HepG2 (cell line): ENCODE data around the gene SLC38A4. TPM values are rescaled to one million over a fixed set of nuclear protein-coding genes. Genes with fewer than 3 reads are reported as not detected.

ENCODE experiments used
- DBP ChIP-seq: sonication (generic); formaldehyde crosslinking; IDR thresholded peaks from 2 replicates; pipeline ENCODE4 v1.4.0; 2020; ENCODE audit warnings: missing genetic modification reagents; ENCODE audit errors: not compliant biosample characterization
- GFI1 ChIP-seq: sonication (generic); formaldehyde crosslinking; IDR thresholded peaks from 2 replicates; pipeline ENCODE4 v1.5.0; 2020; ENCODE audit warnings: missing genetic modification reagents, mild to moderate bottlenecking, borderline replicate concordance
- HNRNPH1 ChIP-seq: fragments of 200-400 bp; formaldehyde crosslinking; optimal IDR thresholded peaks from 2 replicates; pipeline ENCODE3; 2017; ENCODE audit warnings: mild to moderate bottlenecking, low read depth, low read length
- ISL2 ChIP-seq: sonication (generic); formaldehyde crosslinking; IDR thresholded peaks from 2 replicates; pipeline ENCODE4 v1.5.0; 2020; ENCODE audit warnings: missing genetic modification reagents
- KDM5A ChIP-seq: fragments of 200-600 bp; sonication (generic); IDR thresholded peaks from 2 replicates; pipeline ENCODE4 v1.7.0; 2018; ENCODE audit warnings: antibody characterized with exemption, mild to moderate bottlenecking, low read length, borderline replicate concordance
- NR1H2 ChIP-seq: sonication (generic); formaldehyde crosslinking; IDR thresholded peaks from 2 replicates; pipeline ENCODE4 v1.8.1; 2022; ENCODE audit warnings: low read depth, missing genetic modification reagents, borderline replicate concordance
- NR2F6 ChIP-seq, 2 experiments: IDR thresholded peaks; 2 replicates each; pipeline ENCODE4 v1.6.1; 2016; ENCODE audit warnings: antibody characterized with exemption in 1 of 2, mild to moderate bottlenecking in 1 of 2
- PPARG ChIP-seq: conservative IDR thresholded peaks from 2 replicates; pipeline ENCODE4 v1.6.1; 2016; ENCODE audit warnings: missing biosample characterization, missing genetic modification reagents
- RAD21 ChIP-seq: fragments of 450-650 bp; formaldehyde crosslinking; IDR thresholded peaks from 2 replicates; pipeline ENCODE4 v1.5.0; 2020; ENCODE audit warnings: mild to moderate bottlenecking
- SALL2 ChIP-seq: sonication (generic); formaldehyde crosslinking; IDR thresholded peaks from 2 replicates; pipeline ENCODE4 v1.8.1; 2023; ENCODE audit warnings: mild to moderate bottlenecking, missing genetic modification reagents, inconsistent platforms
- STAT5B ChIP-seq: sonication (generic); formaldehyde crosslinking; IDR thresholded peaks from 2 replicates; pipeline ENCODE4 v1.4.0; 2020; ENCODE audit warnings: missing genetic modification reagents
- ZFP36L1 ChIP-seq: sonication (generic); formaldehyde crosslinking; IDR thresholded peaks from 2 replicates; pipeline ENCODE4 v1.8.0; 2022; ENCODE audit warnings: mild to moderate bottlenecking, missing genetic modification reagents, moderate library complexity
- ZNF557 ChIP-seq: sonication (generic); formaldehyde crosslinking; IDR thresholded peaks from 2 replicates; pipeline ENCODE4 v1.4.0; 2020; ENCODE audit warnings: missing genetic modification reagents
- ZNF597 ChIP-seq: sonication (generic); formaldehyde crosslinking; IDR thresholded peaks from 2 replicates; pipeline ENCODE4 v1.5.0; 2020; ENCODE audit warnings: missing genetic modification reagents
- ZSCAN29 ChIP-seq: sonication (generic); formaldehyde crosslinking; conservative IDR thresholded peaks from 2 replicates; pipeline ENCODE4 v1.4.0; 2020; ENCODE audit warnings: mild to moderate bottlenecking, missing genetic modification reagents
- ZUFSP ChIP-seq: sonication (generic); formaldehyde crosslinking; IDR thresholded peaks from 2 replicates; pipeline ENCODE4 v1.9.0; 2021; ENCODE audit warnings: missing genetic modification reagents, mild to moderate bottlenecking, borderline replicate concordance
- polyA plus RNA-seq, 8 experiments: library from polyadenylated mRNA; depleted of rRNA in 3 of 8; stranded (reverse) in 7 of 8; unstranded in 1 of 8; fragments of >200 nt; fragmentation: Illumina TruSeq in 4 of 8; extraction: Trizol in 4 of 8; gene quantifications; 2 replicates each; pipeline versions ENCODE4 v1.2.1 to v1.2.3, GENCODE V29; 2011 to 2016; ENCODE audit warnings: low read depth in 4 of 8, missing spikeins in 1 of 8, mixed read lengths in 1 of 8; ENCODE audit not compliant: insufficient read depth in 1 of 8
- total RNA-seq, 5 experiments: library from RNA; depleted of rRNA; stranded (reverse); fragments of >200 nt; fragmentation: Illumina TruSeq; extraction: Trizol; gene quantifications; 2 replicates each; pipeline ENCODE4 v1.2.3, GENCODE V29; 2016; ENCODE audit warnings: low read depth in 1 of 5
- TF ChIP-seq, protein P1 (sequence below): sonication (generic); formaldehyde crosslinking; IDR thresholded peaks from 2 replicates; pipeline ENCODE4 v1.4.0; 2020; ENCODE audit warnings: mild to moderate bottlenecking, missing genetic modification reagents
- TF ChIP-seq, protein P2 (sequence below): IDR thresholded peaks from 2 replicates; pipeline ENCODE4 v1.4.0; 2020; ENCODE audit warnings: mild to moderate bottlenecking, missing genetic modification reagents

The SLC38A4 gene
- total and polyA plus RNA-seq, 2 of the 13 experiments (the other 11 are each of a cell fraction or from before 2014, with no cell fraction given): 3.5 to 5.2 TPM

- TF ChIP-seq, protein P1, sequence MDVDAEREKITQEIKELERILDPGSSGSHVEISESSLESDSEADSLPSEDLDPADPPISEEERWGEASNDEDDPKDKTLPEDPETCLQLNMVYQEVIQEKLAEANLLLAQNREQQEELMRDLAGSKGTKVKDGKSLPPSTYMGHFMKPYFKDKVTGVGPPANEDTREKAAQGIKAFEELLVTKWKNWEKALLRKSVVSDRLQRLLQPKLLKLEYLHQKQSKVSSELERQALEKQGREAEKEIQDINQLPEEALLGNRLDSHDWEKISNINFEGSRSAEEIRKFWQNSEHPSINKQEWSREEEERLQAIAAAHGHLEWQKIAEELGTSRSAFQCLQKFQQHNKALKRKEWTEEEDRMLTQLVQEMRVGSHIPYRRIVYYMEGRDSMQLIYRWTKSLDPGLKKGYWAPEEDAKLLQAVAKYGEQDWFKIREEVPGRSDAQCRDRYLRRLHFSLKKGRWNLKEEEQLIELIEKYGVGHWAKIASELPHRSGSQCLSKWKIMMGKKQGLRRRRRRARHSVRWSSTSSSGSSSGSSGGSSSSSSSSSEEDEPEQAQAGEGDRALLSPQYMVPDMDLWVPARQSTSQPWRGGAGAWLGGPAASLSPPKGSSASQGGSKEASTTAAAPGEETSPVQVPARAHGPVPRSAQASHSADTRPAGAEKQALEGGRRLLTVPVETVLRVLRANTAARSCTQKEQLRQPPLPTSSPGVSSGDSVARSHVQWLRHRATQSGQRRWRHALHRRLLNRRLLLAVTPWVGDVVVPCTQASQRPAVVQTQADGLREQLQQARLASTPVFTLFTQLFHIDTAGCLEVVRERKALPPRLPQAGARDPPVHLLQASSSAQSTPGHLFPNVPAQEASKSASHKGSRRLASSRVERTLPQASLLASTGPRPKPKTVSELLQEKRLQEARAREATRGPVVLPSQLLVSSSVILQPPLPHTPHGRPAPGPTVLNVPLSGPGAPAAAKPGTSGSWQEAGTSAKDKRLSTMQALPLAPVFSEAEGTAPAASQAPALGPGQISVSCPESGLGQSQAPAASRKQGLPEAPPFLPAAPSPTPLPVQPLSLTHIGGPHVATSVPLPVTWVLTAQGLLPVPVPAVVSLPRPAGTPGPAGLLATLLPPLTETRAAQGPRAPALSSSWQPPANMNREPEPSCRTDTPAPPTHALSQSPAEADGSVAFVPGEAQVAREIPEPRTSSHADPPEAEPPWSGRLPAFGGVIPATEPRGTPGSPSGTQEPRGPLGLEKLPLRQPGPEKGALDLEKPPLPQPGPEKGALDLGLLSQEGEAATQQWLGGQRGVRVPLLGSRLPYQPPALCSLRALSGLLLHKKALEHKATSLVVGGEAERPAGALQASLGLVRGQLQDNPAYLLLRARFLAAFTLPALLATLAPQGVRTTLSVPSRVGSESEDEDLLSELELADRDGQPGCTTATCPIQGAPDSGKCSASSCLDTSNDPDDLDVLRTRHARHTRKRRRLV: no peak
- TF ChIP-seq ZUFSP (no peak), KDM5A (no peak), NR2F6 (IDR thresholded peaks at IDR 0.05) (peak; percentile 37; the same call in 1 of the 2 replicates), NR2F6 (CRISPR knock-in tag; IDR thresholded peaks at IDR 0.05) (peak; percentile 47), ZFP36L1 (CRISPR knock-in tag) (no peak), ZSCAN29 (CRISPR knock-in tag) (no peak), STAT5B (CRISPR knock-in tag) (no peak), RAD21 (no peak), PPARG (CRISPR knock-in tag) (peak; percentile 48; the same call in 1 of the 2 replicates), ZNF597 (CRISPR knock-in tag) (no peak), SALL2 (CRISPR knock-in tag) (no peak), DBP (CRISPR knock-in tag) (no peak), GFI1 (peak; percentile 38; the same call in 1 of the 2 replicates), NR1H2 (CRISPR knock-in tag) (no peak), ZNF557 (no peak), ISL2 (CRISPR knock-in tag) (peak; percentile 81), HNRNPH1 (no peak)
- TF ChIP-seq, protein P2, sequence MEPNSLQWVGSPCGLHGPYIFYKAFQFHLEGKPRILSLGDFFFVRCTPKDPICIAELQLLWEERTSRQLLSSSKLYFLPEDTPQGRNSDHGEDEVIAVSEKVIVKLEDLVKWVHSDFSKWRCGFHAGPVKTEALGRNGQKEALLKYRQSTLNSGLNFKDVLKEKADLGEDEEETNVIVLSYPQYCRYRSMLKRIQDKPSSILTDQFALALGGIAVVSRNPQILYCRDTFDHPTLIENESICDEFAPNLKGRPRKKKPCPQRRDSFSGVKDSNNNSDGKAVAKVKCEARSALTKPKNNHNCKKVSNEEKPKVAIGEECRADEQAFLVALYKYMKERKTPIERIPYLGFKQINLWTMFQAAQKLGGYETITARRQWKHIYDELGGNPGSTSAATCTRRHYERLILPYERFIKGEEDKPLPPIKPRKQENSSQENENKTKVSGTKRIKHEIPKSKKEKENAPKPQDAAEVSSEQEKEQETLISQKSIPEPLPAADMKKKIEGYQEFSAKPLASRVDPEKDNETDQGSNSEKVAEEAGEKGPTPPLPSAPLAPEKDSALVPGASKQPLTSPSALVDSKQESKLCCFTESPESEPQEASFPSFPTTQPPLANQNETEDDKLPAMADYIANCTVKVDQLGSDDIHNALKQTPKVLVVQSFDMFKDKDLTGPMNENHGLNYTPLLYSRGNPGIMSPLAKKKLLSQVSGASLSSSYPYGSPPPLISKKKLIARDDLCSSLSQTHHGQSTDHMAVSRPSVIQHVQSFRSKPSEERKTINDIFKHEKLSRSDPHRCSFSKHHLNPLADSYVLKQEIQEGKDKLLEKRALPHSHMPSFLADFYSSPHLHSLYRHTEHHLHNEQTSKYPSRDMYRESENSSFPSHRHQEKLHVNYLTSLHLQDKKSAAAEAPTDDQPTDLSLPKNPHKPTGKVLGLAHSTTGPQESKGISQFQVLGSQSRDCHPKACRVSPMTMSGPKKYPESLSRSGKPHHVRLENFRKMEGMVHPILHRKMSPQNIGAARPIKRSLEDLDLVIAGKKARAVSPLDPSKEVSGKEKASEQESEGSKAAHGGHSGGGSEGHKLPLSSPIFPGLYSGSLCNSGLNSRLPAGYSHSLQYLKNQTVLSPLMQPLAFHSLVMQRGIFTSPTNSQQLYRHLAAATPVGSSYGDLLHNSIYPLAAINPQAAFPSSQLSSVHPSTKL (CRISPR knock-in tag): peak; percentile 74
Measured at GRCh38 chr12:46801293-46801692, 24.5 kb downstream of the SLC38A4 start (continued).
